ENCODE measurements around the gene ZNF329.

DNA sequence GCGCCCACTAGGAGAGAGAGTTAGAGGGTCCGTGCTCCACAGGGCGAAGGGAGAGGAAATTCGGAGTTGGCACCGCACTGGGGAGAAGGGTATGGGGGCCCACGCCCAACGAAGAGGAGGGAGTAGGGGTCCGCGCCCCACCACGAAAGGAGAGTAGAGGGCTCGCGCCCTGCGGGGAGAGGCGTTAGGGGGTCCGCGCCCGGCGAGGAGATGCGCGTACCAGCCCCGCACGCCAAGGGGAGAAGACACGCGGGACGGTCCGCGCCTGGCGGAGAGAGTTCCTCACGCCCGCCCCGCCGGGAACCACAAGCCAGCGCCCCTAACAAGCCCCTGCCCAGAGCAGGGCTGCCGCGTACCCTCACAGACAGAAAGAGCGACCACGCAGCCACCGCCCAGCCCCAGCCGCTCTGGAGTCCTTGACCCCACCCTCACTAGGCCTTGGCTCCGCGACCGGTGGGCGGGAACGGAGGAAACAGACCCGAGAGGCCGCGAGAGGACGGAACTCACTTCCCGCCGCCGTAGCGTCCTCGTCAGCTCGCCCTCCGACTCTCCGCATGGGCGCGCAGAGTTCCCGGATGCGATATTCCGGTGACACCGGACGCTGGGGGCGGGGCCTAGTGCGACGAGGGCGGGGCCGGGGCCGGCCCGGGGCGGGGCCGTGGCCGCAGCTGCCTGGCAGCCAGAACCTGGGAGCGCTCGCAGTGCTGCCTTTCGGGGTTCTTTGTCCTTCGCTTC is 32.6 kb downstream of the ZNF329 start:
- TF ChIP-seq CTCF (IDR thresholded peaks at IDR 0.05; ENCODE audit: insufficient read depth, low read depth, low read length) (no peak), EZH2 (IDR thresholded peaks at IDR 0.05; ENCODE audit: insufficient read depth, low read length) (no peak)
